ENCODE measurements around the gene KPNA1. TPM values are rescaled to one million over a fixed set of nuclear protein-coding genes. Genes with fewer than 3 reads are reported as not detected.
"Not testable (repeated sequence)": the region's sequence is repeated elsewhere in the genome, so short reads cannot be mapped to it uniquely, and the experiment has no call there.

KPNA1 gene
- total RNA-seq, 1 donor from 2014 or later = 22.4 TPM

DNA sequence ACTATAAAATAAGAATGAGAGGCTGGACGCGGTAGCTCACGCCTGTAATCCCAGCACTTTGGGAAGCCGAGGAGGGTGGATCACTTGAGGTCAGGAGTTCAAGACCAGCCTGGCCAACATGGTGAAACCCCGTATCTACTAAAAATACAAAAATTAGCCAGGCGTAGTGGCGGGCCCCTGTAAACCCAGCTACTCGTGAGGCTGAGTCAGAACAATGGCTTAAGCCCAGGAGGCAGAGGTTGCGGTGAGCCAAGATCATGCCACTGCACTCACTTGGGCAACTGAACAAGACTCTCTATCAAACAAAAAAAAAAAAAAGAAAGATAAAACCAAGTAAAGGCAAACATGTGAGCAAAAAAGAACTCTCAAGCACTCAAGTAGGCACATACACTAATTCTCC, 5.8 kb downstream of the KPNA1 start:
- Histone ChIP-seq H3K4me1 (ENCODE audit: control insufficient read depth in 3 of 3, insufficient read depth in 3 of 3, low read length in 3 of 3) (peaks cover 21 to 26% (median 25%) of the 10 kb centered on the region in 3 donors), H3K27ac (ENCODE audit: low read depth, low read length) (peak overlapping the region; percentile 76)

DNA sequence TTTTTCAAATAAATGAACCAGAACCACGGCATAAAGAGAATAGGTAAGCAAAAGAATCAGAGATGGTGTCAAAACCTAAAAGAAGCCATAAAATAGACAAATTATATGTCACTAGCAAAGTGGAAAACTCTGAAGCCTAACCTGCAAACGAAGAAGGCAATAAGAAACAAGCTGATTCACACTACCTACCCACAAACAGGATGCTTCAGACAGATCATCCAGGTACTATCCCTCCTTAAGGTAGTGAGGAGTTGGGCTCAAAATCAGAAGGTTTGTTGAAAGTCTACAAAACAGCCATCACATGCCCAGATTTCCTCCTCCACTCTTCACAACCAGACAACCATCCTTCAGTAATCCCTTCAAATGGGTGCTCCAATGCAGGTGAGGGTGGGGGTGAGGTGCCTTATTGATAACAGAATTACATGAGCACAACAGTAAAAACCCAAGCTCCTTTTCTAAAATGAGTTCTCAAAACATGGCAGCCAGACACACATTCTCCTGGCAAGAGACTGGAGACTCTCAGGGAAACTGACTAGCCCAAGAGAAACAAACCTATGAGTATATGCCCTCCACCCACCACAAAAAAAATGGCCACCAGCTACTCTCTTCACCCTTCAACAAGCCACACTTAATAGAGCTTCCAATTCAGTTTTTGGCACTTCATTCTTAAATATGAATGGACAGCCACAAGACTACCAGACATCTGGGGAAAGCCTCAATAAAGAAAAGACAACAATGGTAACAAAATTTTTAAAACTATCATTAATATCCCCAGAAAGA, 6.4 kb downstream of the KPNA1 start:
- Histone ChIP-seq H3K9me3 (ENCODE audit: control insufficient read depth in 3 of 3, low read length in 3 of 3) (no peaks in the 10 kb centered on the region), H3K9ac (ENCODE audit: low read depth in 1 of 3, low read length in 3 of 3) (no peak overlapping the region), H3K27me3 (ENCODE audit: control insufficient read depth in 3 of 3, insufficient read depth in 3 of 3, low read length in 3 of 3) (no peaks in the 10 kb centered on the region), H3K27ac (ENCODE audit: low read depth, low read length) (peak overlapping the region; percentile 76), H3K4me1 (ENCODE audit: control insufficient read depth in 3 of 3, insufficient read depth in 3 of 3, low read length in 3 of 3) (peaks cover 21 to 25% (median 22%) of the 10 kb centered on the region in 3 donors), H3K4me3 (ENCODE audit: low read length in 3 of 3) (no peak overlapping the region), H3K36me3 (ENCODE audit: control insufficient read depth in 3 of 3, insufficient read depth in 3 of 3, low read length in 3 of 3) (no peaks in the 10 kb centered on the region)

More for the DNA sequence above, 5.8 kb downstream of the KPNA1 start:
- H3K9ac ChIP-seq (ENCODE audit: low read depth in 1 of 3, low read length in 3 of 3); H3K27me3 ChIP-seq (ENCODE audit: control insufficient read depth in 3 of 3, insufficient read depth in 3 of 3, low read length in 3 of 3); H3K36me3 ChIP-seq (ENCODE audit: control insufficient read depth in 3 of 3, insufficient read depth in 3 of 3, low read length in 3 of 3); H3K9me3 ChIP-seq (ENCODE audit: control insufficient read depth in 3 of 3, low read length in 3 of 3); H3K4me3 ChIP-seq (ENCODE audit: low read length in 3 of 3): not testable (repeated sequence)

DNA sequence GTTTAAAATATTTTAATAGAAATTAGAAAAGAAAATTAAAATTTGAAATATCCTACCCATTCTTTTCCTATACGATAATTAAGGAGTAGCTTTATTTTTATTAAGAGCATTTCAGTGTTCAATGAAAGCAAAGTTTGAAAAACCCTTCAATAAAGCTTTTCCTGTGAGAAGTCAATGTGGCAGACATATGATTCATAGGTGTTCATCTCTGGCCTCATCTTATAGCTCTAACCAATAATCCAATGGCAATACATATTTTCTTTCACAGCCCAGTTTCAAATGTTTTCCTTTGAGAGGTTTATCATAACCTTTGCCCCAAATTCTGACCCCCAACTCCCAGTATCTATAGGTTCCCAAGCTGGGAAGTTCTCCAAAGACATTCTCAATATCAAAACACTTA, 8.3 kb downstream of the KPNA1 start:
- Histone ChIP-seq H3K4me3 (ENCODE audit: low read length in 3 of 3) (no peak overlapping the region), H3K4me1 (ENCODE audit: control insufficient read depth in 3 of 3, insufficient read depth in 3 of 3, low read length in 3 of 3) (peaks cover 18 to 22% (median 20%) of the 10 kb centered on the region in 3 donors), H3K27me3 (ENCODE audit: control insufficient read depth in 3 of 3, insufficient read depth in 3 of 3, low read length in 3 of 3) (no peaks in the 10 kb centered on the region), H3K9me3 (ENCODE audit: control insufficient read depth in 3 of 3, low read length in 3 of 3) (no peaks in the 10 kb centered on the region), H3K9ac (ENCODE audit: low read depth in 1 of 3, low read length in 3 of 3) (no peak overlapping the region), H3K27ac (ENCODE audit: low read depth, low read length) (no peak overlapping the region), H3K36me3 (ENCODE audit: control insufficient read depth in 3 of 3, insufficient read depth in 3 of 3, low read length in 3 of 3) (no peaks in the 10 kb centered on the region)

DNA sequence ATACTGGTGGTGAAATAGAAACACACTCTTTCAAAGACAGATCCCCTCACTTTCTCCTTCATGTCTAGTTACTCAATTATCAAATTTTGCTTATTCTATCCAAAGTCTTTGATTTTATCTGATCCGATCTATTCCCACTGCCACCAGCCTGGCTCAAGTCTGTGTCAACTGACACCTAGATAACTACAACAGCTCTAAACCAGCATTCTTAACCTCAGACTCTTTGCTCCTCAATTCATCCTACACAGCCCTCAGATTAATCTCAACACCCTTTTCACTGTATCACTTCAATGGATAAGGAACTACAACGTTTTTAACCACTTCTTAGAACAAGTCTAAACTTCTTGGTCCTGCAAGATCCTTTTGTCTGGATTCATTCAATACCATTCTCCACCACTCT, 9.1 kb downstream of the KPNA1 start:
- Histone ChIP-seq H3K4me1 (ENCODE audit: control insufficient read depth in 3 of 3, insufficient read depth in 3 of 3, low read length in 3 of 3) (peaks cover 10 to 19% (median 16%) of the 10 kb centered on the region in 3 donors), H3K9ac (ENCODE audit: low read depth in 1 of 3, low read length in 3 of 3) (no peak overlapping the region), H3K27me3 (ENCODE audit: control insufficient read depth in 3 of 3, insufficient read depth in 3 of 3, low read length in 3 of 3) (no peaks in the 10 kb centered on the region), H3K9me3 (ENCODE audit: control insufficient read depth in 3 of 3, low read length in 3 of 3) (no peaks in the 10 kb centered on the region), H3K27ac (ENCODE audit: low read depth, low read length) (no peak overlapping the region), H3K36me3 (ENCODE audit: control insufficient read depth in 3 of 3, insufficient read depth in 3 of 3, low read length in 3 of 3) (no peaks in the 10 kb centered on the region), H3K4me3 (ENCODE audit: low read length in 3 of 3) (no peak overlapping the region)

DNA sequence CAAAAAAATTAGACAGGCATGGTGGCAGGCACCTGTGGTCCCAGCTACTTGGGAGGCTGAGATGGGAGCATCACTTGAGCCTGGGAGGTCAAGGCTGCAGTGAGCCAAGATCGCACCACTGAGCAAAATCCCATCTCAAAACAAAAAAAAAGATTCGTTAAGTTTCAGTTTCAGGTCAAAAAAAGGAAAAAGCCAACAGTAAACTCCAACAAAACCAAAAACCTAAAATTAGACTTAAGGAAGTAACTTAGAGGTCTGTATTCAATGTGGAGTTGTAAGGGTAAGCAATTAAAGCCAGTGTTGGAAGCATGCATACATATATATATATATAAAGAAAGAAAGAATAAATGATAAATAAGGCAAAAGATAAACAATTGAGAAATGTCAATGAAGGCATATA, 11.8 kb downstream of the KPNA1 start:
- Histone ChIP-seq H3K9ac (ENCODE audit: low read depth in 1 of 3, low read length in 3 of 3) (no peak overlapping the region), H3K36me3 (ENCODE audit: control insufficient read depth in 3 of 3, insufficient read depth in 3 of 3, low read length in 3 of 3) (no peaks in the 10 kb centered on the region), H3K27me3 (ENCODE audit: control insufficient read depth in 3 of 3, insufficient read depth in 3 of 3, low read length in 3 of 3) (no peaks in the 10 kb centered on the region), H3K27ac (ENCODE audit: low read depth, low read length) (no peak overlapping the region), H3K9me3 (ENCODE audit: control insufficient read depth in 3 of 3, low read length in 3 of 3) (no peaks in the 10 kb centered on the region), H3K4me3 (ENCODE audit: low read length in 3 of 3) (no peak overlapping the region), H3K4me1 (ENCODE audit: control insufficient read depth in 3 of 3, insufficient read depth in 3 of 3, low read length in 3 of 3) (peaks cover 5 to 17% (median 10%) of the 10 kb centered on the region in 3 donors)

DNA sequence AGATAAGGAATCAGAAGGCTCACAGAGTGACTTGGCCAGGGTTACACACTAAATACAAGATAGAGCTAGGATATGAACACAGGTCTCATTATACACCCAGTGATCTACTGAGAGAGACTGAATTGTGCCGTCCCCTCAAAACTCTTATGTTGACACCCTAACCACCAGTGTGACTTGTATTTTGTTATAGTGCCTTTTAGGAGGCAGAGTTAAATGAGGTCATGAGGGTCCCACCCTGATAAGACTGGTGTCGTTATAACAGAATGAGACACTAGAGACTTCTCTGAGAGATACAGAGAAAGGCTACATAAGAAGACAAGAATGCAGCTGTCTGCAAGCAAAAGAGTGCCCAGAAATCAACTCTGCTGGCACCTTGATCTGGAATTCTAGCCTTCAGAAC, 12.6 kb downstream of the KPNA1 start:
- H3K9ac ChIP-seq (ENCODE audit: low read depth in 1 of 3, low read length in 3 of 3) = no peak overlapping the region
- H3K9me3 ChIP-seq (ENCODE audit: control insufficient read depth in 3 of 3, low read length in 3 of 3) = no peaks in the 10 kb centered on the region
- no peaks in the 10 kb centered on the region for H3K27me3 ChIP-seq (ENCODE audit: control insufficient read depth in 3 of 3, insufficient read depth in 3 of 3, low read length in 3 of 3)
- no peaks in the 10 kb centered on the region for H3K36me3 ChIP-seq (ENCODE audit: control insufficient read depth in 3 of 3, insufficient read depth in 3 of 3, low read length in 3 of 3)
- no peak overlapping the region for H3K27ac ChIP-seq (ENCODE audit: low read depth, low read length)
- peaks cover 10 to 19% (median 10%) of the 10 kb centered on the region in 3 donors for H3K4me1 ChIP-seq (ENCODE audit: control insufficient read depth in 3 of 3, insufficient read depth in 3 of 3, low read length in 3 of 3)
- H3K4me3 ChIP-seq (ENCODE audit: low read length in 3 of 3) = no peak overlapping the region

DNA sequence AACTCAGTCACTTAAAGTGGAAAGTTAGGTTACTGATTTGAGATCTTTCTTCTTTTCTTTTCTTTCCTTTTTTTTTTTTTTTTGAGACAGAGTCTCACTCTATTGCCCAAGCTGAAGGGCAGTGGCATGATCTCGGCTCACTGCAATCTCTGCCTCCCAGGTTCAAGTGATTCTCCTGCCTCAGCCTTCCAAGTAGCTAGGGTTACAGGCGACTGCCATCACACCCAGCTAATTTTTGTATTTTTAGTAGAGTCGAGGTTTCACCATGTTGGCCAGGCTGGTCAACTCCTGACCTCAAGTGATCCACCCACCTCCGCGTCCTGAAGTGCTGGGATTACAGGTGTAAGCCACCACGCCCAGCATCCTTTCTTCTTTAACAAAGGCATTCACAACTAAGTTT, 13.8 kb downstream of the KPNA1 start:
- H3K27me3 ChIP-seq (ENCODE audit: control insufficient read depth in 3 of 3, insufficient read depth in 3 of 3, low read length in 3 of 3); H3K4me3 ChIP-seq (ENCODE audit: low read length in 3 of 3); H3K36me3 ChIP-seq (ENCODE audit: control insufficient read depth in 3 of 3, insufficient read depth in 3 of 3, low read length in 3 of 3); H3K9me3 ChIP-seq (ENCODE audit: control insufficient read depth in 3 of 3, low read length in 3 of 3); H3K27ac ChIP-seq (ENCODE audit: low read depth, low read length); H3K9ac ChIP-seq (ENCODE audit: low read depth in 1 of 3, low read length in 3 of 3): not testable (repeated sequence)
- H3K4me1 ChIP-seq (ENCODE audit: control insufficient read depth in 3 of 3, insufficient read depth in 3 of 3, low read length in 3 of 3) = peaks cover 10 to 19% (median 11%) of the 10 kb centered on the region in 3 donors

DNA sequence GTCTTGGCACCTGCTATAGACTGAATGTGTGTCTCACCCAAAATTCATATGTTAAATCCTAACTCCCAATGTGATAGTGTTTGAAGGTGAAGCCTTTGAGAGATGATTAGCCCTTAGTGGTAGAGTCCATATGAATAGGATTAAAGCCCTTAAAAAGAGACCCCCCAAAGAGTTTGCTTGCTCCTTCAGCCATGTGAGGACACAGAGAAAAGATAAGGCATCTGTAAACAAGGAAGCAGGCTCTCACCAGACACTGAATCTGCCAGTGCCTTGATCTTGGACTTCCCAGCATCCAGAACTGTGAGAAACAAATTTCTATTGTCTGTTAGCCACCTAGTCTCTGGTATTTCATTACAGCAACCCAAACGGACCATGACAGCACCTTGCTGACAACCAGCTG, 16.6 kb downstream of the KPNA1 start:
- no peak overlapping the region for H3K27ac ChIP-seq (ENCODE audit: low read depth, low read length)
- H3K4me1 ChIP-seq (ENCODE audit: control insufficient read depth in 3 of 3, insufficient read depth in 3 of 3, low read length in 3 of 3) = peaks cover 7 to 15% (median 11%) of the 10 kb centered on the region in 3 donors

DNA sequence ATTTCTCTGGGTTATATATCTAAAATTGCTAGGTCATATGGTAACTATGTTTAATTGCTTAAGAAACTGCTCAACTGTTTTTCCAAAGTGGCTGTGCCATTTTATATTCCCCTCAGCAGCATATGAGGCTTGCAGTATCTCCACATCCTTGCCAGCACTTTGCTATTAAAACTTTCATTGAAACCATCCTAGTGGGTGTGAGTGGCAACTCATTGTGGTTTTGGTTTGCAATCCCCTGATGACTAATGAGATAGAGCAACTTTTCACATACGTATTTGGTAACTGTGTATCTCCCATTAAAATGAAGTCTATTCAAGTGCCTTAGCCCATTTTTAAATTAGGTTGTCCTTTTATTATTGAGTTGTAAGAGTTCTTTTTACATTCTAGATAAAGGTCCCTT, 17.3 kb downstream of the KPNA1 start:
- Histone ChIP-seq H3K36me3 (ENCODE audit: control insufficient read depth in 3 of 3, insufficient read depth in 3 of 3, low read length in 3 of 3) (peaks cover 0 to 7% (median 3%) of the 10 kb centered on the region in 3 donors), H3K27me3 (ENCODE audit: control insufficient read depth in 3 of 3, insufficient read depth in 3 of 3, low read length in 3 of 3) (no peaks in the 10 kb centered on the region), H3K4me1 (ENCODE audit: control insufficient read depth in 3 of 3, insufficient read depth in 3 of 3, low read length in 3 of 3) (peaks cover 5 to 12% (median 10%) of the 10 kb centered on the region in 3 donors), H3K4me3 (ENCODE audit: low read length in 3 of 3) (no peak overlapping the region), H3K9ac (ENCODE audit: low read depth in 1 of 3, low read length in 3 of 3) (no peak overlapping the region), H3K27ac (ENCODE audit: low read depth, low read length) (no peak overlapping the region), H3K9me3 (ENCODE audit: control insufficient read depth in 3 of 3, low read length in 3 of 3) (no peaks in the 10 kb centered on the region)

More for the DNA sequence above, 16.6 kb downstream of the KPNA1 start:
- Histone ChIP-seq H3K9ac (ENCODE audit: low read depth in 1 of 3, low read length in 3 of 3) (no peak overlapping the region), H3K9me3 (ENCODE audit: control insufficient read depth in 3 of 3, low read length in 3 of 3) (no peaks in the 10 kb centered on the region), H3K36me3 (ENCODE audit: control insufficient read depth in 3 of 3, insufficient read depth in 3 of 3, low read length in 3 of 3) (peaks cover 0 to 7% (median 3%) of the 10 kb centered on the region in 3 donors), H3K27me3 (ENCODE audit: control insufficient read depth in 3 of 3, insufficient read depth in 3 of 3, low read length in 3 of 3) (no peaks in the 10 kb centered on the region), H3K4me3 (ENCODE audit: low read length in 3 of 3) (no peak overlapping the region)

DNA sequence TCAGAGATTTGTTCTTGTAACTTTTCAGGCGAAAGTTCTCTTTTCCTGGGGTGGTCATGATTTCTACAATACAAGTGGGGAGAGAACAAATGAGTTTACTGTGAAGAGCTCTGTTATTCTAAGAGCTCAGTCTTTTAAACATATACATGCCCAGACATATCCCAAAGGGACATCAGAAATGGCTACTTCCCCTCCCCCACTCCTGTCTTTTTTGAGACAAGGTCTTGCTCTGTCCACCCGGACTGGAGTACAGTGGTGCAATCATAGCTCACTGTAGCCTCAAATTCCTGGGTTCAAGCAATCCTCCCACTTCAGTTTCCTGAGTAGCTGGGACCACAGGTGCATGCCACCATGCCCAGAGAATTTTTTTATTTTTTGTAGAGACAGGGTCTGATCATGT, 18.2 kb downstream of the KPNA1 start:
- H3K4me1 ChIP-seq (ENCODE audit: control insufficient read depth in 3 of 3, insufficient read depth in 3 of 3, low read length in 3 of 3) = peaks cover 2 to 5% (median 4%) of the 10 kb centered on the region in 3 donors
- no peak overlapping the region for H3K27ac ChIP-seq (ENCODE audit: low read depth, low read length)
- H3K9me3 ChIP-seq (ENCODE audit: control insufficient read depth in 3 of 3, low read length in 3 of 3) = no peaks in the 10 kb centered on the region
- H3K4me3 ChIP-seq (ENCODE audit: low read length in 3 of 3) = no peak overlapping the region
- H3K9ac ChIP-seq (ENCODE audit: low read depth in 1 of 3, low read length in 3 of 3) = no peak overlapping the region
- no peaks in the 10 kb centered on the region for H3K27me3 ChIP-seq (ENCODE audit: control insufficient read depth in 3 of 3, insufficient read depth in 3 of 3, low read length in 3 of 3)
- peaks cover 0 to 7% (median 3%) of the 10 kb centered on the region in 3 donors for H3K36me3 ChIP-seq (ENCODE audit: control insufficient read depth in 3 of 3, insufficient read depth in 3 of 3, low read length in 3 of 3)

Measured in skeletal muscle tissue (tissue), 4 donors.